ENCODE data around the gene WNT7A.

Gene WNT7A

GRCh38 chr3:13827699-13828098 lies 52.2 kb downstream of the WNT7A start:
- DNase-seq (ENCODE audit: low spot score) = no peak

- no peak for DNase-seq (ENCODE audit: low spot score)
These were observed 52.6 kb downstream of the WNT7A start for GRCh38 chr3:13827256-13827655.

- DNase-seq (ENCODE audit: low spot score) = no peak
These were observed 53.2 kb downstream of the WNT7A start for GRCh38 chr3:13826672-13827071.

- no peak for DNase-seq (ENCODE audit: low spot score)
These were observed 54.0 kb downstream of the WNT7A start for GRCh38 chr3:13825821-13826220.

GRCh38 chr3:13825311-13825579 lies 54.6 kb downstream of the WNT7A start:
- DNase-seq (ENCODE audit: low spot score) = no peak

GRCh38 chr3:13824521-13825310 lies 55.2 kb downstream of the WNT7A start:
- no peak for DNase-seq (ENCODE audit: low spot score)

- DNase-seq (ENCODE audit: low spot score) = no peak
These were observed 56.2 kb downstream of the WNT7A start for GRCh38 chr3:13823692-13824091.

- no peak for DNase-seq (ENCODE audit: low spot score)
These were observed 56.8 kb downstream of the WNT7A start for GRCh38 chr3:13822871-13823585.

- no peak for DNase-seq (ENCODE audit: low spot score)
These were observed 57.8 kb downstream of the WNT7A start for GRCh38 chr3:13822042-13822441.

GRCh38 chr3:13821126-13821525 lies 58.7 kb downstream of the WNT7A start:
- DNase-seq (ENCODE audit: low spot score) = no peak

GRCh38 chr3:13818919-13819318 lies 61.0 kb downstream of the WNT7A start:
- no peak for DNase-seq (ENCODE audit: low spot score)

GRCh38 chr3:13815088-13815683 lies 64.7 kb downstream of the WNT7A start:
- no peak for DNase-seq (ENCODE audit: low spot score)

GRCh38 chr3:13812034-13812471 lies 67.8 kb downstream of the WNT7A start:
- DNase-seq (ENCODE audit: low spot score) = peak; percentile 19

- no peak for DNase-seq (ENCODE audit: low spot score)
These were observed 68.3 kb downstream of the WNT7A start for GRCh38 chr3:13811614-13812013.

- no peak for DNase-seq (ENCODE audit: low spot score)
These were observed 71.3 kb downstream of the WNT7A start for GRCh38 chr3:13808550-13808949.

GRCh38 chr3:13801361-13802204 lies 78.3 kb downstream of the WNT7A start:
- no peak for DNase-seq (ENCODE audit: low spot score)

GRCh38 chr3:13800064-13800463 lies 79.8 kb downstream of the WNT7A start:
- no peak for DNase-seq (ENCODE audit: low spot score)

GRCh38 chr3:13798401-13798800 lies 81.5 kb downstream of the WNT7A start:
- no peak for DNase-seq (ENCODE audit: low spot score)

- no peak for DNase-seq (ENCODE audit: low spot score)
These were observed 83.0 kb downstream of the WNT7A start for GRCh38 chr3:13796701-13797460.

GRCh38 chr3:13795816-13796215 lies 84.1 kb downstream of the WNT7A start:
- no peak for DNase-seq (ENCODE audit: low spot score)

GRCh38 chr3:13794322-13794721 lies 85.5 kb downstream of the WNT7A start:
- DNase-seq (ENCODE audit: low spot score) = no peak

GRCh38 chr3:13793451-13793850 lies 86.4 kb downstream of the WNT7A start:
- DNase-seq (ENCODE audit: low spot score) = no peak
